NCI-H69 (cell line): ENCODE data around the gene ZMAT5.

Source experiments
- DNase-seq: peaks from one replicate; lab custom pipeline; 2025; lab: John Stamatoyannopoulos, UW

Gene ZMAT5

GRCh38 chr22:29766632-29767170 is at the start of gene ZMAT5:
Gene ZMAT5 (minus strand): TSS chr22:29767007. CDS start chr22:29748544, 18,463 bp downstream.
- peak; percentile 99 for DNase-seq

- no peak for DNase-seq
Observed at GRCh38 chr22:29816539-29816938, 49.7 kb upstream of the ZMAT5 start.

- DNase-seq, result no peak
Observed at GRCh38 chr22:29816128-29816527, 49.3 kb upstream of the ZMAT5 start.

GRCh38 chr22:29815580-29815979 is 48.8 kb upstream of the ZMAT5 start:
- DNase-seq, result no peak

- DNase-seq, result no peak
Observed at GRCh38 chr22:29814003-29814402, 47.2 kb upstream of the ZMAT5 start.

GRCh38 chr22:29813563-29813962 is 46.8 kb upstream of the ZMAT5 start:
- DNase-seq, result no peak

- no peak for DNase-seq
Observed at GRCh38 chr22:29813126-29813525, 46.3 kb upstream of the ZMAT5 start.

GRCh38 chr22:29811377-29811776 is 44.6 kb upstream of the ZMAT5 start:
- peak; percentile 66 for DNase-seq

GRCh38 chr22:29810216-29810615 is 43.4 kb upstream of the ZMAT5 start:
- DNase-seq, result no peak

- DNase-seq, result no peak
Observed at GRCh38 chr22:29806196-29806595, 39.4 kb upstream of the ZMAT5 start.

GRCh38 chr22:29804985-29805384 is 38.2 kb upstream of the ZMAT5 start:
- DNase-seq, result no peak

- no peak for DNase-seq
Observed at GRCh38 chr22:29803190-29803589, 36.4 kb upstream of the ZMAT5 start.

- no peak for DNase-seq
Observed at GRCh38 chr22:29801796-29802195, 35.0 kb upstream of the ZMAT5 start.

GRCh38 chr22:29801153-29801552 is 34.3 kb upstream of the ZMAT5 start:
- DNase-seq, result no peak

GRCh38 chr22:29799217-29799680 is 32.4 kb upstream of the ZMAT5 start:
- no peak for DNase-seq

- no peak for DNase-seq
Observed at GRCh38 chr22:29798801-29799200, 32.0 kb upstream of the ZMAT5 start.

- no peak for DNase-seq
Observed at GRCh38 chr22:29798318-29798717, 31.5 kb upstream of the ZMAT5 start.

- DNase-seq, result no peak
Observed at GRCh38 chr22:29797351-29797750, 30.5 kb upstream of the ZMAT5 start.

- DNase-seq, result no peak
Observed at GRCh38 chr22:29795663-29796062, 28.9 kb upstream of the ZMAT5 start.

GRCh38 chr22:29793396-29793795 is 26.6 kb upstream of the ZMAT5 start:
- DNase-seq, result no peak

GRCh38 chr22:29790061-29790460 is 23.3 kb upstream of the ZMAT5 start:
- no peak for DNase-seq

- DNase-seq, result no peak
Observed at GRCh38 chr22:29788339-29789279, 21.8 kb upstream of the ZMAT5 start.

- DNase-seq, result no peak
Observed at GRCh38 chr22:29787371-29787980, 20.7 kb upstream of the ZMAT5 start.
